ENCODE measurements around the gene PSMA5. TPM values are rescaled to one million over a fixed set of nuclear protein-coding genes. Genes with fewer than 3 reads are reported as not detected.
"Not testable (repeated sequence)": the region's sequence is repeated elsewhere in the genome, so short reads cannot be mapped to it uniquely, and the experiment has no call there.

PSMA5 gene
- total RNA-seq, 1 experiment from 2014 or later: 107 TPM

DNA sequence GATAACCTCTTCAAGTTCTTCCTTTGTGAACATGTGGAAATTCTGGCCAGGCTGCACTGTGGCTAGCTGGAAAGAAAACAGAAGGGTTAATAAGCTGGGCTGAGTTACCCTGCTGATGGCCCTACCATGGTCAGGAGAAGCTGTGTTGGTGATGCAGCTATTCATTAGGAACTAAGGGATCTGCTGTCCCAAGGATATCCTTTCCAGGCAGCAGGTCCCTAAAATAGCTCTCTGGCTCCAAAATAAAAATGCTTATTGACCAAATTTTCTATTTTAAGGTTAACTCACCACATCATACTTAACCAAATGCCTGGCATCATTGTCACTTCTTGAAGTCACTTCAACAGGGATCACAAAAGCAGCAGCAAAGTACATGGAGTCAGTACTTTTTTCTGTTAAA is 24.2 kb downstream of the PSMA5 start:
- H3K4me1 ChIP-seq (replicated peaks): peaks cover 17% of the 10 kb centered on the region
- 0 out of 2 replicates have a peak, but pooled peaks cover 2% of the 10 kb centered on the region for H3K9me3 ChIP-seq (replicated peaks)
- peaks cover 50% of the 10 kb centered on the region for H3K36me3 ChIP-seq
- no peak overlapping the region for H3K4me3 ChIP-seq
- H3K27ac ChIP-seq: no peak overlapping the region
- DNase-seq (ENCODE audit: low read depth in 1 of 2, low spot score in 2 of 2): no peak
- no peaks in the 10 kb centered on the region for H3K27me3 ChIP-seq (replicated peaks)

DNA sequence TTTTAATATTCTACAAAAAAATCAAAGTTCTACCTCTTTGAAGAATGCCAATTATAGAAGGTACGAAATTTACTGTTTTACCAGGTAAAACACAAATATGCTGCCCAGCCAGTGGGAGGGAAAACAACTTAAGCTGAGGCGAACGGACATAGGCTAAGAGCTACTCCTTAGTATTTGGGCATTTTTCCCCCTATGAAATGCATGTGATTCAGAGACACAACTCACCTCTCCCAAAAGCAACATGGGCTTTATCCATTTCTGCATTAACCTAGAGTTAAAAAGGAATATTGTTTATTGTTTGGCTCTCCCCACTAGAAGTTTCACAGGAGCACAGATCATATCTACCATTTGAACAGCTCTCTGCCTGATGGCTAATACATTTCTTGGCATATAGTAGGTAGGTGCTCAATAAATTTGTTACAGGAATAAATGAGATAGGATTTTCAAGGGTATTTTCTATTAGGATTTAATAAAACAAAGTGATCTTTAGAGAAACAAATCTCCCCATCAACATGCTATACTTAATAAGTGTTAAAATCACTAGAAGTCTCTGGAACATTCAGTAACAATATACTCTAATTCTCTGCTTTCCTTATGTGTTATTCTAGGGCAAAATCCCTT is 26.1 kb downstream of the PSMA5 start:
- DNase-seq (ENCODE audit: low read depth in 1 of 2, low spot score in 2 of 2): no peak

DNA sequence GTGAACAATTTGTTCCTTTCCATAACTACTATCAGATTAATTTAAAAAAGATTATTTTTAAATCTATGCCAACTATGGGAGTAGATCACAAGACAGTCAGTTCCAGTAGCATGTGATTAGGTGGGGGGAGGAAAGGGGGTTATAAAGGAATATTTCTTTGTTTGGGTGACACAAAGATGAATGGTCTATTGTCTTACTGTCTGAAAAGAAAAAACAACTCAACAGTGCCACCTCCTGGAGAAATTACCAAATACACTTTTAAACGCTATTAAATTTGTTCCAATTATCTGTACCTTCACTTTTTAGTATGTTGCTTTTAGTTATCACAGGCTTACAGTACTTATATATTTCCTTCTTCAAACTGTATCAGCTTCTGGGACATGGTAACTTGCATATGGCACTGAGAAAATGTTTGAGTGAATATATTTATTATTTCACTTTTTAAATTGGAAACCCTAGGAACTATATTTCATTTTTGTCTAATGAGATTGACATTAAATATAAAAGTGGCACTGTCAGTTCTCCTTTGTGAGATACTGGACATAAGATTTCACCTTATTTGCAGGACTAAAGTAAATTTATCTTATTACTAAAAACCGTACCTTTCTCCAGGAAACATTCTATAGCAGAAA is 26.8 kb downstream of the PSMA5 start:
- H3K36me3 ChIP-seq: peaks cover 26% of the 10 kb centered on the region
- H3K4me3 ChIP-seq: no peak overlapping the region
- peak in 1 of 2 experiments; percentile 64 for DNase-seq (ENCODE audit: low read depth in 1 of 2, low spot score in 2 of 2)
- no peak overlapping the region for H3K27ac ChIP-seq
- H3K27me3 ChIP-seq (replicated peaks): no peaks in the 10 kb centered on the region
- peaks cover 41% of the 10 kb centered on the region for H3K4me1 ChIP-seq (replicated peaks)
- H3K9me3 ChIP-seq (replicated peaks): 0 out of 2 replicates have a peak, but pooled peaks cover 2% of the 10 kb centered on the region

More for the DNA sequence above, 26.1 kb downstream of the PSMA5 start:
- peaks cover 33% of the 10 kb centered on the region for H3K36me3 ChIP-seq
- peaks cover 36% of the 10 kb centered on the region for H3K4me1 ChIP-seq (replicated peaks)
- H3K27me3 ChIP-seq (replicated peaks): no peaks in the 10 kb centered on the region
- no peak overlapping the region for H3K27ac ChIP-seq
- H3K4me3 ChIP-seq: no peak overlapping the region
- H3K9me3 ChIP-seq (replicated peaks): 0 out of 2 replicates have a peak, but pooled peaks cover 2% of the 10 kb centered on the region

DNA sequence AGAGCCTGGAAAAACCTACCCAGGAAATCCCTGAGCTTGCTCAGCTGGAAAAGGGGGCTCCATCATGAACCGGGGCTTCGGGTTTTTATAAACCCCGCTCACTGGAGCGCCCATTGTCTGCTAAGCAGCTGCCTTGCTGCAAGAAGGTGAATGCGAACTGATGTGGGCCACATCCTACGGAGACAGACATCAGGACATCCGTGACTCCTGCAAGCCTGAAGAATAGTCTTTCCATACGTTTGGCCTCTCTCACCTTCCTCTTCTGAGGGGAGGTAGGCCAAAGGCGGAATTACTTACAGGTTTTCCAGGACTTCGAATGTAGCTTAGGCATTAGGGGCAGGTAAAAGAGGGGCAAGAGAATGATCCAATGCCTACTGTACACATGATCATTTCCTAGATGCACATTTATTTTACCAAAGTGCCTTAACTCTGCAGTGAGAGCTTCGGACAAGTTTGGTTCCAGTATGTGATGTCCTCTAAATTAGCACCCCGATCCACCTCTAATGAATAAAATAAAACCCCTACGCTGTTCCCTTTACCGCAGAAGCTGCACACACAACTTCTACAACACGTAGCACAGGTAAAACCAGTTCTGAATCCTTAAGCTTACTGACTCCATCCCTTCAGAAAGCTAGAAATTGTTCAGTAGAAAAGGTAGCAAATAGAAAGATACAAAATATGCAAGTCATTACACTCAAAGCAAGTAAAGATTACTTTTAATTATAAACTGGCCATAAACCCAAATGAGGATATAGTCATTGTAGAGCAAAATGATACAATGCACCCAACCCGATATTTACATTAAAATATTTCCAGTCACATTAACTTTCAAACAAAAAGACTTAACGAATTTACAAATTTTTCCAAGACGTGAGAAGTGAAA is 27.7 kb downstream of the PSMA5 start:
- H3K27me3 ChIP-seq (replicated peaks): no peaks in the 10 kb centered on the region
- no peak overlapping the region for H3K27ac ChIP-seq
- 0 out of 2 replicates have a peak, but pooled peaks cover 2% of the 10 kb centered on the region for H3K9me3 ChIP-seq (replicated peaks)
- peaks cover 48% of the 10 kb centered on the region for H3K4me1 ChIP-seq (replicated peaks)
- DNase-seq (ENCODE audit: low read depth in 1 of 2, low spot score in 2 of 2): no peak
- peaks cover 23% of the 10 kb centered on the region for H3K36me3 ChIP-seq
- H3K4me3 ChIP-seq: peak overlapping the region; percentile 87

DNA sequence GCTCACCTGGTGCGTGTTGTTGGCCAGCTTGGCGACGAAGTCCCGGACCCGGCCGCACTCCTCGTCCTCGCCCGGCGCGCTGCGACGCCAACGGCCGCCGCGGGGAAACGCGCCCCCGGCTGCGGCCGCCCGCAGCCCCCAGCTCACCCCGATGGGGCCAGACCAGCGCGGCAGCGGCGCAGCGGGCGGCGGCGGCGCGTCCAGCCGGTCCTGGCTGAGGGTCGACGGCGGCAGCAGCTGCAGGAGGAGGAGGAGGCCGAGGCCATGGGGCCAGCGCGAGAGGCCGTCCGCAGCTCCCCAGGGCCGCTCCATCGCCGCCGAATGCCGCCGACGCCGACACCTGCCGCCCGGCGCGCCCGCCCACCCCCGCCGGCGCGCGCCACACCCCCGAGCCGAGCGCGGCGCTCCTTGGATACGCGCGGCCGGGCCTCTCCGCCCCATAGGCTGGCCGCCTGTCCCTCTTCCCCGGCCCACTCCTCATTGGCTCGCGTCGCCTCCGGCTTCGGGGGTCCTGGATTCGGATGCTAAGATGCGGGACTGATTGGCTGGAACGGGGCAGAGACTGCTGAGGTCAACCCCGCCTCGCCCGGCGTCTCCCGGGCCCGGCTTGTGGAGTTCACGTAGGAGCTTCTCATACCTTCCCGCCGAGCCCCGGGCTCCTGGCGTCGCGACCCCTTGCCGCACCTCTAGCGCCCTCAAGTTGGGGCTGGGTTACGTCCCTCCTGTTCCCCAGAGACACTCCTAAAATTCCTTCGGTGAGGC is 28.5 kb downstream of the PSMA5 start, which contains the start of gene SORT1:
Gene SORT1, minus strand, starts transcription at position 338 of the 762 bp plus-strand sequence. Its CDS starts 26 bp downstream, at position 312.
- Histone ChIP-seq H3K36me3 (peaks cover 19% of the 10 kb centered on the region), H3K9me3 (replicated peaks) (0 out of 2 replicates have a peak, but pooled peaks cover 2% of the 10 kb centered on the region)

DNA sequence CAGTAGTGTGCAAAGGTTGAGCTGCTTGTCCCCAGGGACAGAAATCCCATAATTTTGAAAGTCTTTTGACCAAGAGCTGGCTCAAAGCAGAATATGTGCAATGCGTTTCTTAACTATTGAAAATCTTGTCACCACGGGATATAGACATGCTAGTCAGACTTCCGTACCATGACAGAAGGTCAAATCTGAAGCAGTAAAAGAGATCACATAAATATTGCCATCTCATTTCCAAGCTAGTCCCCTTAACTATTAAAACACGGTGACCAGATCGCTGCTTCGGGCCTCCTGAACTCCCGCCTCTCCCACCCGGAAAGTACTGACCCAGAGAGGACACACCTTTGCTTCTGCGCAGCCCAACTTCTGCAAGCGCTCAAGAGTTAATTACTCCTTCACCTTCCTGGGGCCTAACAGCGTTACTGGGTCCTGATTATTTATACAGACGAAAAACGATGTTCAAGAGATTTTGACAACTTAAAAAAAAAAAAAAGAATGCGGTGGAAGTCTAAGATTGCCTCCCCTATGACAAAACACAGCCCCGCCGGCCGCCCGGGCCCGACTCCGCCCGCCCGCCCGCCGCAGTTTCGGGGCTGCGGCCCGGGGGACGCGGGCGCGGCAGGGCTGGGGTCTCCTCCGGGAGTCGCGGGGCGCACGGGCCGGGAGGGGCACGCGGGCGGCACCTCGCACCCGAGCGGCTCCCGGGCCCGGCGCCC is 29.2 kb downstream of the PSMA5 start:
- Histone ChIP-seq H3K4me3 (peak overlapping the region; percentile 87), H3K27ac (no peak overlapping the region), H3K27me3 (replicated peaks) (no peaks in the 10 kb centered on the region), H3K9me3 (replicated peaks) (0 out of 2 replicates have a peak, but pooled peaks cover 2% of the 10 kb centered on the region), H3K4me1 (replicated peaks) (peaks cover 63% of the 10 kb centered on the region), H3K36me3 (peaks cover 14% of the 10 kb centered on the region)
- DNase-seq (ENCODE audit: low read depth in 1 of 2, low spot score in 2 of 2): no peak

More for the DNA sequence above, 28.5 kb downstream of the PSMA5 start, which contains the start of gene SORT1:
- peaks cover 56% of the 10 kb centered on the region for H3K4me1 ChIP-seq (replicated peaks)
- no peak within 1 kb of the TSS for H3K27ac ChIP-seq
- peak; percentile 76 to 87 for DNase-seq (ENCODE audit: low read depth in 1 of 2, low spot score in 2 of 2)
- H3K4me3 ChIP-seq: peak within 1 kb of the TSS; percentile 87
- no peaks in the 10 kb centered on the region for H3K27me3 ChIP-seq (replicated peaks)

DNA sequence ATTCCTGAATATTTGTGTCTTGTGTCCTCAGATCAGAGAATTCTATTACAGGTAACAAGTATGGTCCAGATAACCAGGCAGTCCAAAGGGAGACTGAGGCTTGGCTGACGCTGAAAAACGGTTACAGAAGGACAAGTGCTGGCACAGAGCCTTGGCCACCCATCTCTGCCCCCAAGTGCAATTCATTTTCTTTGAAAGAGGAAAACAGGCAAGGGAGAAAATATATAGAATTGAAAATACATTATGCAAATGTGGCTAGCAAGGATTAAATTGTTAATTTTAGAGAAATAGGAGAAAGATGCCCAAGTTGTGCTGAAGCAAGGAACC is 29.8 kb downstream of the PSMA5 start:
- Histone ChIP-seq H3K9me3 (replicated peaks) (0 out of 2 replicates have a peak, but pooled peaks cover 2% of the 10 kb centered on the region), H3K4me3 (no peak overlapping the region; the same call in 1 of the 2 replicates), H3K4me1 (replicated peaks) (peaks cover 69% of the 10 kb centered on the region), H3K36me3 (peaks cover 12% of the 10 kb centered on the region), H3K27me3 (replicated peaks) (no peaks in the 10 kb centered on the region), H3K27ac (no peak overlapping the region)
- no peak for DNase-seq (ENCODE audit: low read depth in 1 of 2, low spot score in 2 of 2)

DNA sequence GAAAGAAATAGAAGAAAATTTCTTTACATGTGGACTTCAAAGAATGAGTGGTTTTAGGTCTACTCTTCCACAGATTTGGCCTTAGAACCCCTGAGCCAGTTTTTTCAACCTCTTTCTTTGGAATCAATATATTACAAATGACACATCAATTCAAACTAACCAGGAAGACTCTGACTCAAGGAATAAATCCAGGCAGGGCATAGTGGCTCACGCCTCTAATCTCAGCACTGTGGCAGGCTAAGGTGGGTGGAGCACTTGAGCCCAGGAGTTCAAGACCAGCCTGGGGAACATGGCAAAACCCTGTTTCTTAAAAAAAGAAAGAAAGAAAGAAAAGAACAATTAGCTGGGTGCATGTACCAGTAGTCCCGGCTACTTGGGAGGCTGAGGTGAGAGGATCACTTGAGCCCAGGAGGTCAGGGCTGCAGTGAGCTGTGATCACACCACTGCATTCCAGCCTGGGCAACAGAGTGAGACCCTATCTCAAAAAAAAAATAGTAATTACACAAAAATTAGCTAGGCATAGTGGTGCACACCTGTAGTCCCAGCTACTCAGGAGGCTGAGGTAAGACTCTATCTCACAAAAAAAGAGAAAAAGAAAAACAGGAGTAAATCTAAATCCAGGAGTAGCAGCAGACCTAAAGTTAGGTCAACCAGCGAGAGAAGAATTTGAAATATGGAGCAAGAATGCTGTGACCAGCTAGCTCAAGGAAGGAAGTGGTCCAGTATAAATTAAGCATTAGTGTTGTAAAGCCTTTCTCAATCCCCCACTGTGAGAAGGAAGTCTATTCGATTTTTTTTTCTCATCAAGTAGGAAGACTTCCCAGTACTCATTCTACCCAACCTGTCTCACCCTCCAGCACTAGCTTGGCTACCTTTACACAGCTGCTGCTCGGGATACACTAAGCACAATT is 30.4 kb downstream of the PSMA5 start:
- H3K36me3 ChIP-seq: peaks cover 5% of the 10 kb centered on the region
- H3K27ac ChIP-seq: no peak overlapping the region
- no peak overlapping the region; the same call in 1 of the 2 replicates for H3K4me3 ChIP-seq
- H3K27me3 ChIP-seq (replicated peaks): no peaks in the 10 kb centered on the region
- DNase-seq (ENCODE audit: low read depth in 1 of 2, low spot score in 2 of 2): peak in 1 of 2 experiments; percentile 32
- H3K4me1 ChIP-seq (replicated peaks): peaks cover 75% of the 10 kb centered on the region
- H3K9me3 ChIP-seq (replicated peaks): 0 out of 2 replicates have a peak, but pooled peaks cover 2% of the 10 kb centered on the region

DNA sequence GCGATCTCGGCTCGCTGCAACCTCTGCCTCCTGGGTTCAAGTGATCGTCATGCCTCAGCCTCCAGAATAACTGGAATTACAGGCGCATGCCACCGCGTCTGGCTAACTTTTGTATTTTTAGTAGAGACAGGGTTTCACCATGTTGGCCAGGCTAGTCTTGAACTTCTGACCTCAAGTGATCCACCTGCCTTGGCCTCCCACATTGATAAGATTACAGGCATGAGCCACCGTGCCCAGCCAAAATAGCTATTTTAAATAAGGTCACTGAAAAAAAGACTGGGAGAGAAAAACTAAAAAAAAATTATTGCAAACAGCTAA is 31.0 kb downstream of the PSMA5 start:
- not testable (repeated sequence) for DNase-seq (ENCODE audit: low read depth in 1 of 2, low spot score in 2 of 2); H3K36me3 ChIP-seq; H3K4me3 ChIP-seq; H3K27ac ChIP-seq; H3K27me3 ChIP-seq (replicated peaks); H3K9me3 ChIP-seq (replicated peaks)
- peaks cover 77% of the 10 kb centered on the region for H3K4me1 ChIP-seq (replicated peaks)

DNA sequence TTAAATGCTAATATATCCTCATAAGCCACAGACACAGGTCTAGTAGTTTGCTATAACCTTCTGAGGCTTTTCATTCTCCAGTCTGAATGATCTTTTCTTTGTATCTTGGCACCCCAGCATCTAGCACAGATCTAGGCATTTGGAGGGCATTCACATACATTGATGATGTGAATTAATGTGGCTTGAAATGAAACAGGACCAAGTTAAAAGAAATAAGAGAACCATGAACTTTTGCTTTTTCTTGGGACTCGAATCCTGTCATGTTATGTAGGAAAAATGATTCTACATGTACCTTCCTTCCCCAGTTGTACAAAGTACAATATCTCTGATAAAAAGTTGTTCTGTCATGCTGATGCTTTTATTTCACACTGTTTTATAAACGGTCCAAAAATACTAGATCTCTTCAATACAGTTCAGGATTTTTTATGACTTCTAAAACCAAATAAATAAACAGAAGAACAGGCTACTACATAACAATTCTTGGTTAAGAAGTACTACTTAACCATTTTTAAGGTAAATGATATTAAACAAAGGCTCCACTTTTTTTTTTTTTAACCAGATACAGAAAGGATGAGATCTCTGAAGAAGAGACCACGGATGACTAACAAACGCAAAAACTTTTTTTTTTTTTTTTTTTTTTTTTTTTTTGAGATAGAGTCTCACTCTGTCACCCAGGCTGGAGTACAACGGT is 31.5 kb downstream of the PSMA5 start:
- Histone ChIP-seq H3K36me3 (0 out of 2 replicates have a peak, but pooled peaks cover 3% of the 10 kb centered on the region), H3K4me3 (no peak overlapping the region), H3K4me1 (replicated peaks) (peaks cover 77% of the 10 kb centered on the region), H3K9me3 (replicated peaks) (0 out of 2 replicates have a peak, but pooled peaks cover 2% of the 10 kb centered on the region), H3K27ac (no peak overlapping the region), H3K27me3 (replicated peaks) (no peaks in the 10 kb centered on the region)
- no peak for DNase-seq (ENCODE audit: low read depth in 1 of 2, low spot score in 2 of 2)

DNA sequence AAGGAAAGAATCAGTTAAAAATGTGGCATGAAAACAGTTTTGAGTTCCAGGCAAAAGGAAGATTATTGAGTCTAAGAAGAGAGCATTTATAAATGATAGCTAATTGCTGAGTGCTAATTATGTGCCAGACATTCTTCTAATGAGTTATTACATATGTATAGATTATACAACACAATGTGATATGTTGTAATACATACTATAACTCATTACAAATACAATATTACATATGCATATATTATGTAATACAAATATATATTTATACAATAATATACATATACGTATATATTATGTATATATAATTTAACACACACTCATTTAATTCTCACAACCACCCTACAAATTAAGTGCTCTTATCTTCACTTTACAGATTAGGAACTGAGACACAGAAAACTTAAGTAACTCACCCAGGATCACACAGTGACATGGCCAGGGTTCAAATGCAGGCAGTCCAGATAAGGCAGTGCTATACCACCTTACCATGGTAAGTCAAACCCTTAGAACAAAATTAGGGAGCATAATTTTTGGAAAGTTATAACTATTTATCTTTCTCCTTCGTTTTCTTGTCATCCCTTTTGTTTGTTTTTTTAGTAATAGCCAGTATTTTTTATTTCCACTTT is 32.5 kb downstream of the PSMA5 start:
- peak overlapping the region; percentile 52 for H3K27ac ChIP-seq
- H3K9me3 ChIP-seq (replicated peaks): 0 out of 2 replicates have a peak, but pooled peaks cover 2% of the 10 kb centered on the region
- no peaks in the 10 kb centered on the region for H3K27me3 ChIP-seq (replicated peaks)
- H3K4me1 ChIP-seq (replicated peaks): peaks cover 72% of the 10 kb centered on the region
- H3K4me3 ChIP-seq: no peak overlapping the region
- DNase-seq (ENCODE audit: low read depth in 1 of 2, low spot score in 2 of 2): no peak
- H3K36me3 ChIP-seq: 0 out of 2 replicates have a peak, but pooled peaks cover 3% of the 10 kb centered on the region

Measured in SJSA1 (cell line).